ENCODE measurements around the gene TTC21A. TPM values are rescaled to one million over a fixed set of nuclear protein-coding genes. Genes with fewer than 3 reads are reported as not detected.

TTC21A gene
- total and polyA plus RNA-seq, 2 donors from 2014 or later: 4.8 to 14.1 TPM

GRCh38 chr3:39141171-39141995, 33.9 kb downstream of the TTC21A start:
- DNase-seq: peak in 2 of 5 donors; percentile 55 to 96
- Histone ChIP-seq H3K9ac (ENCODE audit: low read length in 3 of 3) (peak overlapping the region in 1 of 3 donors; percentile 37), H3K4me3 (ENCODE audit: low read length in 3 of 3) (peak overlapping the region in 1 of 3 donors; percentile 2), H3K27me3 (ENCODE audit: control insufficient read depth, insufficient read depth, low read length) (no peaks in the 10 kb centered on the region), H3K4me1 (ENCODE audit: control insufficient read depth in 2 of 3, insufficient read depth in 2 of 3, low read depth in 1 of 3, low read length in 3 of 3) (peaks cover 0 to 28% (median 28%) of the 10 kb centered on the region in 3 donors), H3K36me3 (ENCODE audit: control insufficient read depth in 2 of 3, insufficient read depth in 3 of 3, low read length in 3 of 3) (peaks cover 5 to 39% (median 31%) of the 10 kb centered on the region in 3 donors), H3K27ac (ENCODE audit: low read depth in 2 of 2, low read length in 2 of 2) (peak overlapping the region; percentile 73 to 79), H3K9me3 (ENCODE audit: control insufficient read depth in 2 of 3, insufficient read depth in 1 of 3, low read length in 3 of 3) (no peaks in the 10 kb centered on the region)
- FAIRE-seq: no peak
- intact Hi-C loops (cut with DNase I): no loop called here
- TF ChIP-seq CTCF (IDR thresholded peaks at IDR 0.05; ENCODE audit: borderline replicate concordance, extremely low read depth, insufficient read depth): no peak

GRCh38 chr3:39142067-39142466, 34.6 kb downstream of the TTC21A start:
- H3K9ac ChIP-seq (ENCODE audit: low read length in 3 of 3): no peak overlapping the region
- H3K27ac ChIP-seq (ENCODE audit: low read depth in 2 of 2, low read length in 2 of 2): peak overlapping the region; percentile 73 to 79
- H3K36me3 ChIP-seq (ENCODE audit: control insufficient read depth in 2 of 3, insufficient read depth in 3 of 3, low read length in 3 of 3): peaks cover 5 to 42% (median 31%) of the 10 kb centered on the region in 3 donors
- no peak for TF ChIP-seq CTCF (IDR thresholded peaks at IDR 0.05; ENCODE audit: borderline replicate concordance, extremely low read depth, insufficient read depth)
- H3K9me3 ChIP-seq (ENCODE audit: control insufficient read depth in 2 of 3, insufficient read depth in 1 of 3, low read length in 3 of 3): no peaks in the 10 kb centered on the region
- FAIRE-seq (no peak), DNase-seq (peak in 1 of 5 donors; percentile 4)
- H3K27me3 ChIP-seq (ENCODE audit: control insufficient read depth, insufficient read depth, low read length): no peaks in the 10 kb centered on the region
- peaks cover 3 to 35% (median 35%) of the 10 kb centered on the region in 3 donors for H3K4me1 ChIP-seq (ENCODE audit: control insufficient read depth in 2 of 3, insufficient read depth in 2 of 3, low read depth in 1 of 3, low read length in 3 of 3)
- no peak overlapping the region for H3K4me3 ChIP-seq (ENCODE audit: low read length in 3 of 3)
- intact Hi-C loops (cut with DNase I): no loop called here

GRCh38 chr3:39143051-39143885, 35.8 kb downstream of the TTC21A start:
- intact Hi-C loops (cut with DNase I): no loop called here
- peak overlapping the region in 1 of 2 donors; percentile 8 for H3K27ac ChIP-seq (ENCODE audit: low read depth in 2 of 2, low read length in 2 of 2)
- H3K9me3 ChIP-seq (ENCODE audit: control insufficient read depth in 2 of 3, insufficient read depth in 1 of 3, low read length in 3 of 3): no peaks in the 10 kb centered on the region
- no peak for TF ChIP-seq CTCF (IDR thresholded peaks at IDR 0.05; ENCODE audit: borderline replicate concordance, extremely low read depth, insufficient read depth)
- peaks cover 5 to 42% (median 31%) of the 10 kb centered on the region in 3 donors for H3K36me3 ChIP-seq (ENCODE audit: control insufficient read depth in 2 of 3, insufficient read depth in 3 of 3, low read length in 3 of 3)
- no peak overlapping the region for H3K4me3 ChIP-seq (ENCODE audit: low read length in 3 of 3)
- H3K27me3 ChIP-seq (ENCODE audit: control insufficient read depth, insufficient read depth, low read length): no peaks in the 10 kb centered on the region
- H3K4me1 ChIP-seq (ENCODE audit: control insufficient read depth in 2 of 3, insufficient read depth in 2 of 3, low read depth in 1 of 3, low read length in 3 of 3): peaks cover 11 to 47% (median 47%) of the 10 kb centered on the region in 3 donors
- DNase-seq (no peak), FAIRE-seq (no peak)
- no peak overlapping the region for H3K9ac ChIP-seq (ENCODE audit: low read length in 3 of 3)

Measured in kidney (tissue), 14 donors.